Ovary (tissue), 3 donors: Measurements from ENCODE around the gene ABCG8.

Experiments used
- EP300 ChIP-seq: sonication (generic); formaldehyde crosslinking; IDR thresholded peaks from one replicate; pipeline ENCODE4 v1.6.1; 2017; ENCODE audit warnings: antibody characterized with exemption
- POLR2A ChIP-seq: fragments of 450-650 bp; IDR thresholded peaks from one replicate; pipeline ENCODE4 v1.6.1; 2017; ENCODE audit warnings: antibody characterized with exemption, mild to moderate bottlenecking, moderate library complexity
- TF ChIP-seq, protein P1 (sequence below), 3 donors: fragments of 450-650 bp in 2 of 3; fragments of 200-600 bp in 1 of 3; IDR thresholded peaks; one replicate each; pipeline versions ENCODE4 v1.5.1 to v1.8.0; 2016 to 2022; ENCODE audit warnings: antibody characterized with exemption in 3 of 3, mild to moderate bottlenecking in 1 of 3
- donor health status: DM: no; HTN: no; CAD: no.

DNA sequence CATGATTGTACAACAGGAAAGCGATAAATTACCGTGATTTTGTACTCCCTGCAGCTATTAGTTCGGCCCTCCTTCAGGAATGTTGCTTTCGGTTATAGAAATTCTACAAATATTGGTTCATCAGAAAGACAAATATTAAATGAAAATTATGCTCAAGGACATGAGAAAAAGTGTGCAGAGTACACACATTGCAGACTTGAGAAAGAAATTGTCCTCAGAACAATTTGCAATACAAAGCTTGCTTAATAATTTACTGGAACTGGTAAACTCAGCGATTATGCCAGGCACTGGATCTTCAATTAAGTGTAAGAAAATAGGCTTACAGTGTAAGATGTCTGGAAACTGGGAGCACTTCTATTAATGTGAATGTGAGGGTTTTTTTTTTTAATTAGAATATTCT, 45.9 kb downstream of the ABCG8 start:
- TF ChIP-seq POLR2A: no peak
- TF ChIP-seq, protein P1, sequence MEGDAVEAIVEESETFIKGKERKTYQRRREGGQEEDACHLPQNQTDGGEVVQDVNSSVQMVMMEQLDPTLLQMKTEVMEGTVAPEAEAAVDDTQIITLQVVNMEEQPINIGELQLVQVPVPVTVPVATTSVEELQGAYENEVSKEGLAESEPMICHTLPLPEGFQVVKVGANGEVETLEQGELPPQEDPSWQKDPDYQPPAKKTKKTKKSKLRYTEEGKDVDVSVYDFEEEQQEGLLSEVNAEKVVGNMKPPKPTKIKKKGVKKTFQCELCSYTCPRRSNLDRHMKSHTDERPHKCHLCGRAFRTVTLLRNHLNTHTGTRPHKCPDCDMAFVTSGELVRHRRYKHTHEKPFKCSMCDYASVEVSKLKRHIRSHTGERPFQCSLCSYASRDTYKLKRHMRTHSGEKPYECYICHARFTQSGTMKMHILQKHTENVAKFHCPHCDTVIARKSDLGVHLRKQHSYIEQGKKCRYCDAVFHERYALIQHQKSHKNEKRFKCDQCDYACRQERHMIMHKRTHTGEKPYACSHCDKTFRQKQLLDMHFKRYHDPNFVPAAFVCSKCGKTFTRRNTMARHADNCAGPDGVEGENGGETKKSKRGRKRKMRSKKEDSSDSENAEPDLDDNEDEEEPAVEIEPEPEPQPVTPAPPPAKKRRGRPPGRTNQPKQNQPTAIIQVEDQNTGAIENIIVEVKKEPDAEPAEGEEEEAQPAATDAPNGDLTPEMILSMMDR (IDR thresholded peaks at IDR 0.05): no peak
- no peak for TF ChIP-seq EP300
